Activated CD8-positive, alpha-beta T cell treated with anti-CD3 and anti-CD28 coated beads for 36 hours (primary cell): ENCODE results near the gene TNS3. TPM values are rescaled to one million over a fixed set of nuclear protein-coding genes. Genes with fewer than 3 reads are reported as not detected.

Experiments
- ATAC-seq: fragments of 200-7000 bp; cut with Tn5 transposase; one replicate; pipeline ENCODE4 v1.10.0; 2021; ENCODE audit warnings: mild to moderate bottlenecking, moderate library complexity
- CTCF ChIA-PET: fragments of 350-600 bp; sonication (Branson Sonifier 250); formaldehyde crosslinking; loops from one replicate; lab custom pipeline; 2021; ENCODE audit warnings: antibody characterized with exemption; lab: Charles Lee
- POLR2A ChIA-PET: fragments of 350-600 bp; sonication (Branson Sonifier 250); formaldehyde crosslinking; loops from one replicate; lab custom pipeline; 2021; ENCODE audit warnings: antibody characterized with exemption; lab: Charles Lee
- DNase-seq: peaks from one replicate; pipeline ENCODE4 v3.0.0-alpha.2; 2020
- H3K27ac Mint-ChIP-seq: one replicate; pipeline ENCODE4 v1.8.0; 2021; ENCODE audit warnings: mild to moderate bottlenecking, mixed read lengths
- H3K27me3 Mint-ChIP-seq: one replicate; pipeline ENCODE4 v1.8.0; 2021; ENCODE audit warnings: mixed read lengths
- H3K36me3 Mint-ChIP-seq: one replicate; pipeline ENCODE4 v1.8.0; 2021; ENCODE audit warnings: low read depth, mixed read lengths
- H3K4me1 Mint-ChIP-seq: one replicate; pipeline ENCODE4 v1.8.0; 2021; ENCODE audit warnings: low read depth, mixed read lengths
- H3K4me3 Mint-ChIP-seq: one replicate; pipeline ENCODE4 v1.8.0; 2021; ENCODE audit warnings: mild to moderate bottlenecking, moderate library complexity, mixed read lengths
- H3K9me3 Mint-ChIP-seq: one replicate; pipeline ENCODE4 v1.8.0; 2021; ENCODE audit warnings: mixed read lengths
- CTCF ChIP-seq: fragments of 200-600 bp; IDR thresholded peaks from one replicate; pipeline ENCODE4 v1.8.0; 2022; ENCODE audit warnings: antibody characterized with exemption, mild to moderate bottlenecking
- intact Hi-C: fragments of 100-400 bp; cut with micrococcal nuclease; formaldehyde crosslinking; loops from one replicate; pipeline ENCODE4 v1.10.0; 2022
- total RNA-seq, 2 experiments: library from RNA; stranded (reverse); gene quantifications; one replicate each; pipeline ENCODE4 v1.2.3, GENCODE V29; 2021

The TNS3 gene
- total RNA-seq, 2 experiments from 2014 or later = 0.04 to 0.16 TPM

- no peak for DNase-seq
- Mint-ChIP-seq H3K27ac (no peak overlapping the region), H3K9me3 (no peaks in the 10 kb centered on the region), H3K4me1 (no peaks in the 10 kb centered on the region), H3K36me3 (no peaks in the 10 kb centered on the region), H3K4me3 (no peak overlapping the region), H3K27me3 (peaks cover 2% of the 10 kb centered on the region)
- no peak for ATAC-seq
- CTCF ChIA-PET = no interaction called here
- POLR2A ChIA-PET = no interaction called here
- intact Hi-C loops = no loop called here
- TF ChIP-seq CTCF = no peak
Measured at GRCh38 chr7:47393406-47393805, 188.5 kb downstream of the TNS3 start.

DNA sequence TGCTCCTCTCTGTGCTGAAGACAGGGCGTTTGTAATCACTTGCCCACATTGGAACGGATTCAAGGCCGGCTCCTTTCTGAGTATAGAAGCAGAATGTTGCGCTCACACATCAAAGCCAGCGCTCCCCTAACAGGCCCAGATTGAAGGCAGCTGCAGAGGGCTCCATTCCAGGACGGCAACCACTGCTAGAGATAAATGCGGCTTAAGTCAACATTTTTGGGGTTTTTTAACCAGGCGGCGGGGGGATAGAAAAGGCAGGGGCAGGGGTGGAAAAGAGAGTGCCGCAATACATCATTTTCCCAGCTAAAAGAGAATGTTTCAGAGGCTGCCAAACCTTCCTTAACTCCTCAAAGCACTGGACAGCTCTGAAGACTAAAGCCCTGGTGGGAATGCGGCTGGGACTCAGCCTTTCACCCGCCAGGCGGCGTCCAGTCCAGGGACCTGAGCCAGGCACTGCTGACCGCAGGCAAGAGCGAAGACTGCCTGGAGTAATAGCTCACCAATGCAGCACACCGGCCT is 189.6 kb downstream of the TNS3 start:
- ChIA-PET CTCF (no interaction called here), POLR2A (no interaction called here)
- intact Hi-C loops = no loop called here
- DNase-seq = no peak
- TF ChIP-seq CTCF = no peak
- Mint-ChIP-seq H3K4me3 (no peak overlapping the region), H3K4me1 (no peaks in the 10 kb centered on the region), H3K36me3 (no peaks in the 10 kb centered on the region), H3K27ac (no peak overlapping the region), H3K27me3 (peaks cover 4% of the 10 kb centered on the region), H3K9me3 (no peaks in the 10 kb centered on the region)
- ATAC-seq = no peak

DNA sequence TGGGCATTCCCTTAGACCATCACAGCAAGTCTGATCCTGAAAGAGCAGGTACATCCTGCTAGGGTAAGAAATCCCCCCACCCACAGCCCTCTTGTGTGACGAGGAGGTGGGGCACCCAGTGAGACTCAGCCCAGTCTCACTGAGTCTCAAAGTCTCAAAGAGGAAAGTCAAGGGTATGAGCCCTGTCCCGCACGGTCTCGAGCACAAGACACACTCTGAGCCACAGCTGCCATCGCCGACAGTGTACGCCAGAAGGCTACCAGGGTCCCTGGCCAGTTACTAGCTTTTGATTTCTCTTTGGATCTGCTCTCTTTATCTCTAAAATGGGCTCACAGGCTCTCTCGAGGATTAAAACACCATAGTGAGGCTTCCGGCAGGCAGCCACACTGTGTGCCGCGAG is 190.2 kb downstream of the TNS3 start:
- peaks cover 4% of the 10 kb centered on the region for H3K27me3 Mint-ChIP-seq
- POLR2A ChIA-PET = no interaction called here
- DNase-seq (no peak), ATAC-seq (no peak)
- H3K36me3 Mint-ChIP-seq = no peaks in the 10 kb centered on the region
- intact Hi-C loops = no loop called here
- CTCF ChIA-PET = no interaction called here
- H3K4me3 Mint-ChIP-seq = no peak overlapping the region
- no peaks in the 10 kb centered on the region for H3K9me3 Mint-ChIP-seq
- no peak for TF ChIP-seq CTCF
- H3K27ac Mint-ChIP-seq = no peak overlapping the region
- H3K4me1 Mint-ChIP-seq = no peaks in the 10 kb centered on the region

- H3K27ac Mint-ChIP-seq = no peak overlapping the region
- peaks cover 4% of the 10 kb centered on the region for H3K27me3 Mint-ChIP-seq
- no peaks in the 10 kb centered on the region for H3K4me1 Mint-ChIP-seq
- H3K4me3 Mint-ChIP-seq = no peak overlapping the region
- DNase-seq (no peak), ATAC-seq (no peak)
- intact Hi-C loops = no loop called here
- no peaks in the 10 kb centered on the region for H3K9me3 Mint-ChIP-seq
- ChIA-PET POLR2A (no interaction called here), CTCF (no interaction called here)
- H3K36me3 Mint-ChIP-seq = no peaks in the 10 kb centered on the region
- TF ChIP-seq CTCF = no peak
Measured at GRCh38 chr7:47390914-47391313, 191.0 kb downstream of the TNS3 start.

GRCh38 chr7:47389923-47390630 is 191.8 kb downstream of the TNS3 start:
- ChIA-PET CTCF (no interaction called here), POLR2A (no interaction called here)
- Mint-ChIP-seq H3K4me3 (no peak overlapping the region), H3K27me3 (peaks cover 2% of the 10 kb centered on the region), H3K27ac (no peak overlapping the region), H3K9me3 (no peaks in the 10 kb centered on the region), H3K4me1 (no peaks in the 10 kb centered on the region), H3K36me3 (no peaks in the 10 kb centered on the region)
- no peak for ATAC-seq
- no peak for DNase-seq
- no peak for TF ChIP-seq CTCF
- intact Hi-C loops = no loop called here
